ENCODE results near the gene TSPEAR. TPM values are rescaled to one million over a fixed set of nuclear protein-coding genes. Genes with fewer than 3 reads are reported as not detected.

TSPEAR gene
- polyA plus RNA-seq, 4 donors: 0.09 to 0.53 (median 0.27) TPM; not detected in 1

- FAIRE-seq (no peak), DNase-seq (peak in 1 of 2 donors; percentile 25)
- WGBS, 3 donors: 69 to 90% (median 83%) methylated on average over 5 of the region's 5 CpGs
- Histone ChIP-seq H3K27ac (ENCODE audit: low read depth in 1 of 3, low read length in 2 of 3) (no peak overlapping the region), H3K4me3 (ENCODE audit: low read depth in 1 of 3, low read length in 3 of 3) (no peak overlapping the region), H3K9me3 (ENCODE audit: control insufficient read depth in 2 of 2, insufficient read depth in 1 of 2, low read depth in 1 of 2, low read length in 1 of 2) (no peaks in the 10 kb centered on the region), H3K27me3 (ENCODE audit: control insufficient read depth in 3 of 3, insufficient read depth in 3 of 3, low read length in 3 of 3) (no peaks in the 10 kb centered on the region), H3K4me1 (ENCODE audit: control insufficient read depth in 3 of 3, insufficient read depth in 2 of 3, low read depth in 1 of 3, low read length in 2 of 3) (no peaks in the 10 kb centered on the region), H3K36me3 (ENCODE audit: control insufficient read depth in 3 of 3, insufficient read depth in 2 of 3, low read depth in 1 of 3, low read length in 3 of 3) (no peaks in the 10 kb centered on the region)
Measured at GRCh38 chr21:44755227-44755626, 43.9 kb upstream of the TSPEAR start.

GRCh38 chr21:44753357-44753756 is 42.0 kb upstream of the TSPEAR start:
- DNase-seq (no peak), FAIRE-seq (no peak)
- Histone ChIP-seq H3K36me3 (ENCODE audit: control insufficient read depth in 3 of 3, insufficient read depth in 2 of 3, low read depth in 1 of 3, low read length in 3 of 3) (no peaks in the 10 kb centered on the region), H3K4me1 (ENCODE audit: control insufficient read depth in 3 of 3, insufficient read depth in 2 of 3, low read depth in 1 of 3, low read length in 2 of 3) (no peaks in the 10 kb centered on the region), H3K9me3 (ENCODE audit: control insufficient read depth in 2 of 2, insufficient read depth in 1 of 2, low read depth in 1 of 2, low read length in 1 of 2) (no peaks in the 10 kb centered on the region), H3K4me3 (ENCODE audit: low read depth in 1 of 3, low read length in 3 of 3) (no peak overlapping the region), H3K27me3 (ENCODE audit: control insufficient read depth in 3 of 3, insufficient read depth in 3 of 3, low read length in 3 of 3) (peaks cover 0 to 14% (median 0%) of the 10 kb centered on the region in 3 donors), H3K27ac (ENCODE audit: low read depth in 1 of 3, low read length in 2 of 3) (no peak overlapping the region)
- WGBS, 3 donors: 25 to 79% (median 56%) methylated on average over 19 of the region's 19 CpGs

GRCh38 chr21:44752671-44753235 is 41.4 kb upstream of the TSPEAR start:
- Histone ChIP-seq H3K4me3 (ENCODE audit: low read depth in 1 of 3, low read length in 3 of 3) (no peak overlapping the region), H3K36me3 (ENCODE audit: control insufficient read depth in 3 of 3, insufficient read depth in 2 of 3, low read depth in 1 of 3, low read length in 3 of 3) (no peaks in the 10 kb centered on the region), H3K4me1 (ENCODE audit: control insufficient read depth in 3 of 3, insufficient read depth in 2 of 3, low read depth in 1 of 3, low read length in 2 of 3) (no peaks in the 10 kb centered on the region), H3K27me3 (ENCODE audit: control insufficient read depth in 3 of 3, insufficient read depth in 3 of 3, low read length in 3 of 3) (peaks cover 0 to 14% (median 0%) of the 10 kb centered on the region in 3 donors), H3K27ac (ENCODE audit: low read depth in 1 of 3, low read length in 2 of 3) (no peak overlapping the region), H3K9me3 (ENCODE audit: control insufficient read depth in 2 of 2, insufficient read depth in 1 of 2, low read depth in 1 of 2, low read length in 1 of 2) (no peaks in the 10 kb centered on the region)
- 16 to 59% (median 32%) methylated on average over 11 of the region's 11 CpGs for WGBS, 3 donors
- DNase-seq (peak in 1 of 2 donors; percentile 71), FAIRE-seq (no peak)

GRCh38 chr21:44751799-44752636 is 40.6 kb upstream of the TSPEAR start:
- no peak for FAIRE-seq
- no peak overlapping the region for H3K4me3 ChIP-seq (ENCODE audit: low read depth in 1 of 3, low read length in 3 of 3)
- H3K27ac ChIP-seq (ENCODE audit: low read depth in 1 of 3, low read length in 2 of 3): no peak overlapping the region
- H3K27me3 ChIP-seq (ENCODE audit: control insufficient read depth in 3 of 3, insufficient read depth in 3 of 3, low read length in 3 of 3): peaks cover 0 to 14% (median 0%) of the 10 kb centered on the region in 3 donors
- DNase-seq: no peak
- H3K4me1 ChIP-seq (ENCODE audit: control insufficient read depth in 3 of 3, insufficient read depth in 2 of 3, low read depth in 1 of 3, low read length in 2 of 3): no peaks in the 10 kb centered on the region
- H3K9me3 ChIP-seq (ENCODE audit: control insufficient read depth in 2 of 2, insufficient read depth in 1 of 2, low read depth in 1 of 2, low read length in 1 of 2): no peaks in the 10 kb centered on the region
- 80 to 89% (median 83%) methylated on average over 32 to 34 of the region's 34 CpGs for WGBS, 3 donors
- H3K36me3 ChIP-seq (ENCODE audit: control insufficient read depth in 3 of 3, insufficient read depth in 2 of 3, low read depth in 1 of 3, low read length in 3 of 3): no peaks in the 10 kb centered on the region

- DNase-seq: no peak
- Histone ChIP-seq H3K36me3 (ENCODE audit: control insufficient read depth in 3 of 3, insufficient read depth in 2 of 3, low read depth in 1 of 3, low read length in 3 of 3) (no peaks in the 10 kb centered on the region), H3K4me3 (ENCODE audit: low read depth in 1 of 3, low read length in 3 of 3) (no peak overlapping the region), H3K27ac (ENCODE audit: low read depth in 1 of 3, low read length in 2 of 3) (no peak overlapping the region), H3K9me3 (ENCODE audit: control insufficient read depth in 2 of 2, insufficient read depth in 1 of 2, low read depth in 1 of 2, low read length in 1 of 2) (no peaks in the 10 kb centered on the region), H3K4me1 (ENCODE audit: control insufficient read depth in 3 of 3, insufficient read depth in 2 of 3, low read depth in 1 of 3, low read length in 2 of 3) (no peaks in the 10 kb centered on the region), H3K27me3 (ENCODE audit: control insufficient read depth in 3 of 3, insufficient read depth in 3 of 3, low read length in 3 of 3) (peaks cover 0 to 14% (median 0%) of the 10 kb centered on the region in 3 donors)
- FAIRE-seq: no peak
- 82 to 94% (median 93%) methylated on average over 23 to 24 of the region's 24 CpGs for WGBS, 3 donors
Measured at GRCh38 chr21:44751186-44751798, 39.9 kb upstream of the TSPEAR start.

GRCh38 chr21:44750675-44751025 is 39.3 kb upstream of the TSPEAR start:
- H3K4me3 ChIP-seq (ENCODE audit: low read depth in 1 of 3, low read length in 3 of 3): no peak overlapping the region
- no peaks in the 10 kb centered on the region for H3K4me1 ChIP-seq (ENCODE audit: control insufficient read depth in 3 of 3, insufficient read depth in 2 of 3, low read depth in 1 of 3, low read length in 2 of 3)
- no peaks in the 10 kb centered on the region for H3K9me3 ChIP-seq (ENCODE audit: control insufficient read depth in 2 of 2, insufficient read depth in 1 of 2, low read depth in 1 of 2, low read length in 1 of 2)
- FAIRE-seq (no peak), DNase-seq (no peak)
- 42 to 64% (median 57%) methylated on average over 12 of the region's 12 CpGs for WGBS, 3 donors
- H3K27me3 ChIP-seq (ENCODE audit: control insufficient read depth in 3 of 3, insufficient read depth in 3 of 3, low read length in 3 of 3): peaks cover 0 to 14% (median 0%) of the 10 kb centered on the region in 3 donors
- no peaks in the 10 kb centered on the region for H3K36me3 ChIP-seq (ENCODE audit: control insufficient read depth in 3 of 3, insufficient read depth in 2 of 3, low read depth in 1 of 3, low read length in 3 of 3)
- H3K27ac ChIP-seq (ENCODE audit: low read depth in 1 of 3, low read length in 2 of 3): no peak overlapping the region

- H3K27me3 ChIP-seq (ENCODE audit: control insufficient read depth in 3 of 3, insufficient read depth in 3 of 3, low read length in 3 of 3): peaks cover 0 to 14% (median 0%) of the 10 kb centered on the region in 3 donors
- H3K4me1 ChIP-seq (ENCODE audit: control insufficient read depth in 3 of 3, insufficient read depth in 2 of 3, low read depth in 1 of 3, low read length in 2 of 3): no peaks in the 10 kb centered on the region
- no peaks in the 10 kb centered on the region for H3K36me3 ChIP-seq (ENCODE audit: control insufficient read depth in 3 of 3, insufficient read depth in 2 of 3, low read depth in 1 of 3, low read length in 3 of 3)
- H3K27ac ChIP-seq (ENCODE audit: low read depth in 1 of 3, low read length in 2 of 3): no peak overlapping the region
- no peak overlapping the region for H3K4me3 ChIP-seq (ENCODE audit: low read depth in 1 of 3, low read length in 3 of 3)
- WGBS, 3 donors: 85 to 89% (median 86%) methylated on average over 45 to 47 of the region's 47 CpGs
- no peak for FAIRE-seq
- no peak for DNase-seq
- H3K9me3 ChIP-seq (ENCODE audit: control insufficient read depth in 2 of 2, insufficient read depth in 1 of 2, low read depth in 1 of 2, low read length in 1 of 2): no peaks in the 10 kb centered on the region
Measured at GRCh38 chr21:44749759-44750674, 38.6 kb upstream of the TSPEAR start.
